KG1 (cell line): ENCODE data around the gene TEX36.
"Not testable (repeated sequence)": the region's sequence is repeated elsewhere in the genome, so short reads cannot be mapped to it uniquely, and the experiment has no call there.

Experiments
- DNase-seq: peaks from one replicate; lab custom pipeline; 2025; lab: John Stamatoyannopoulos, UW

The TEX36 gene

DNA sequence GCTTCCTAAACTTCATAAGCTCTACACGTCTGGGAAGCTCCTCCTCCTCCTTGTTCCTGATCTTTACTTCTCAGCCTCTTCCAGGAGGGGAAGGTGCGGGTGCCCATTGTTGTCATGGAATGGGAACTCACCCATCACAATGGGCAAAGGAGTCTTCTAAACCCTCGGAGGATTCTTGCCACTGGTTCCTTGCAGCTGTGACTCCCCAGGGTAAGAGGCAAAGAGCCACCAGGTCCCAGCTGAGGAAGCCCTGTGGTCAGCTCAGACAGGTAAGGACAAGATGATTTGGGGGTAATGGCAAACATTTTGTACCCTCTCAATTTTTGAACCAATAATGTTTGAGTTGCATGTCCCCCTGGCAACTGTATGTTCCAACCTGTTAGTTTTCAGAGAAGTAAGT, at the start of gene TEX36:
TSS of gene TEX36 (minus strand) at position 101 of the 400 bp plus-strand sequence. CDS start 174 bp downstream, outside the sequence.
- no peak for DNase-seq

DNA sequence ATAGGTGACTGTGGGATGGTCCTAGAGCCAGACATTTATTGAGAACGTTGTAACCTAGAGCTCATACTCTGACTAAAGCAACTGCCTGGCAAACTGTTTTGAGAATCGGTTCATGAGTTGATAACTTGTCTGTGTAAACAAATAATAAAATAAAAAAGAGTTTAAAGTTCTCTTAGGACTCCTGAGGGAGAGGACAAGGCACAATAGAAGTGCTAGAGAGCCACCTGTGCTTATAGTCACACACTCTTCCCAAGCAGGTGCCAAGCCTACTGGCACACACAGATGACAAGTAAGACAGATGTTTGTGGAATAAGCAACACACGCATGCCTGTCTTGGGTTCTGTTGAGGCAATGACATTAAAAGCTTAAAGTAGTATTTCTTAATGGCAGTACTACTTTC, 44.5 kb upstream of the TEX36 start:
- DNase-seq, result no peak

GRCh38 chr10:125726914-125727313, 44.0 kb upstream of the TEX36 start:
- no peak for DNase-seq

- DNase-seq, result no peak
Measured at GRCh38 chr10:125722811-125723210, 39.8 kb upstream of the TEX36 start.

GRCh38 chr10:125721035-125721434, 38.1 kb upstream of the TEX36 start:
- DNase-seq, result no peak

- no peak for DNase-seq
Measured at GRCh38 chr10:125720002-125720382, 37.0 kb upstream of the TEX36 start.

- DNase-seq, result peak; percentile 97
Measured at GRCh38 chr10:125719173-125720001, 36.4 kb upstream of the TEX36 start, which contains the start of gene EDRF1. TSS of gene EDRF1 (plus strand) at chr10:125719709. CDS start at chr10:125719808, 99 bp downstream.

DNA sequence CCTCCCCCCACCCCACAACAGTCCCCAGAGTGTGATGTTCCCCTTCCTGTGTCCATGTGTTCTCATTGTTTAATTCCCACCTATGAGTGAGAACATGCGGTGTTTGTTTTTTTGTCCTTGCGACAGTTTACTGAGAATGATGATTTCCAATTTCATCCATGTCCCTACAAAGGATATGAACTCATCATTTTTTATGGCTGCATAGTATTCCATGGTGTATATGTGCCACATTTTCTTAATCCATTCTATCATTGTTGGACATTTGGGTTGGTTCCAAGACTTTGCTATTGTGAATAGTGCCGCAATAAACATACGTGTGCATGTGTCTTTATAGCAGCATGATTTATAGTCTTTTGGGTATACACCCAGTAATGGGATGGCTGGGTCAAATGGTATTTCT, 31.8 kb upstream of the TEX36 start:
- not testable (repeated sequence) for DNase-seq

GRCh38 chr10:125711110-125711750, 28.3 kb upstream of the TEX36 start:
- DNase-seq, result no peak

DNA sequence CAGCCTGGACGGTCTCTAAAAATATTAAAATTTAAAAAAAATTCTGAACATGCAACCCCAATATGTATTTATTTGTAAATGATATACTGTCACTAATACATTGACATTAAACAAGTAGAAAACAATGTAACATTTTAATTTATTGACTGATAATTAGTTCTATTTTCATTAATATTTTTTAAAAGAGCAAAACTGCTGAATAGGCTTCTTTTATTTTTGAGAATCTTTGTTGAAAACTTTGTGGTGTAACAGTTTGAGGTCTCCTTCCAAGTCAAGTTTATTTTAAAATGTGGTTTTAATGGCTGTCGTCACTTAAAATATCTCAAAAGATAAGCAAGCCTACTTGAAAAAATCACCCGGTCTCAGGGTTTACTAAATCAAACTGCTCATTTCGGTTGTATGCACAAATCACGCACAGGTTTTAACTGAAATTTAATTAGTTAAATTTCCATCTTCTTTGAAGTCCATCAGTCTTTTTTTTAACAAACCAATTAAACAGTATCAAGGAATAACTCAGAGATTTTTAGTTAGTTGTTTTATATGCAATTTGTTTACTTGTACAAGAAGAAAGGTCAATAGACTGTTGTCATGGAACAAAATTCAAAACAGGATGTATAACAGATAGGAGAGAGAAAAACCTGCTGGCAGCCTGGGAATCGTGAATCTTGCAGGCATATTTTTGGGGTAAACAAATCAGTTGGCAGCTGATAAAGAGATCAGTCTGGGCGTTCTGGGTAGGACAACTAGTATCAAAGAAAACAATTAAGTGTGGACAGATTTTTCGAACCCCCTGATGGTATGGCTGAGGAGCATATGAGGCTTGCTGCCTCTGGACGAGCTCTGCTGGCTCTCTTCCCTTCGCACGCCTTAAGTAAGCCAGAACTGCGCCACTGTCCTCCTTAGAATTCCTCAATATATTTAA, 26.9 kb upstream of the TEX36 start:
- no peak for DNase-seq

GRCh38 chr10:125708971-125709503, 26.1 kb upstream of the TEX36 start:
- no peak for DNase-seq

DNA sequence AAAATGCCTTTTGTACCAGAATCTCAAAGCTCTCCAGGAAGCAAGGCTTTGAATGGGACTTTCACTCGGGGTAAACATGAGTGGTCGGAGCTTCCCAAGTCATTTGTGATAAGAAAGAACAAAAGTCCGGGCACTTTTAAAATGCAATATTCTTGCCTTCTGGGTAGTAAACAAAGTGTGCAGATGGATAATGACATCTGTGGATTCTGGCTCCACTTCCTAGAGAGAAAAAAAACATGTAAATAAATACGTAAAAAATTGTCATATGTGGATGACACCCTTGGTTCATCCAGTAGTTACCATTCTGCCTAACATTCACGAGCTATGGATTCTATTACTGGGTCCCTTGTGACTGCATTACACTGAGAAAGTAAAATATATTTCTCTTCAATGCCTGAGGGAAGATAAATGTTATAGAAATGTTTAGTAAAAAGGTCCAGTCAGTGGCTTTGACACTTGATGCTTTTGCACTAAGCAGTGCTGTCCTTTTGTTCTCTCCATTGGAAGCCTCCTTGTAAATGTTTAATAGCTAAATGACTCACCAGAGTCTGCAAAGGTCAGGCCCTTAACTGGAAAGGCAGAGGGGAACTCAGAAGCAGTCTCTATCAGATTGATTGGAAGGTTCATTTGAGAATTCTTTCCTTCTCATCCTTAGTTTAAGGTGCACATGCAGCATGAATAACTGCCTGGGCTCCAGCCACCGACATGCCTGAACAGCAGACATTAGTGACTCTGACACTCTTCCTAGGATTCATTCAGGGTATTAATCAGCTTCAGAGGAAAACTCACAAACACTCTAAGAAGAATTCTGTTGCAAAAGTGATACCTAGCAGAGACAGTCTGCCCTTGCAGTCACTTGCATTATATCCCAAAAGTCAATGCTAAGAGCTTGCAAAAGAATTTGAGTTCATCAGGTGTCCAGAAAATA, 24.8 kb upstream of the TEX36 start:
- no peak for DNase-seq

DNA sequence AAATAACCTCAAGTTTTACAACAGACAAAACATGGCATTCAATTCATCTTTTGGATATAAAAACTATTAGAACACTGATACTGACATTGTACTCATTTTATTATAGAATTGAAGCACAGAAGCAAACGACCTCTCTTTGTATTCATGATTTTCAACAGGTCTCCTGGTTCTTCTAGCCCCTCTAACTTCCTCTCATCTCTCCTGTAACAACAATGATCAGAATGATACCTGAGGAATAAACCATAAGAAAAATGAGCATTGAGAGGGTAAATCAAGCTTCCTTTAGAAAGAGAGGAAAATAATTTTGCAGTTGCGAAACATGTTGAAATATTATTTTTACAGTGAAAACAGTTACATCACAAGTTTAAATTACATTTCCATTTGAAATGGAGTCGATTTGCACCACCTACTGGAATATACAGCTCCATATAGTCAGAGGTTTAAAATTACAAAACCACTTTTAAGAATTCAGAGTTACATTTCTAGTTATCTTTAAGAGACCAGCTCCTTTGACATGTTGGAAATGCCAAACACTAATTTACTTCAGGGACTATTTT, 17.5 kb upstream of the TEX36 start:
- no peak for DNase-seq

- no peak for DNase-seq
Measured at GRCh38 chr10:125699562-125700143, 16.7 kb upstream of the TEX36 start.

DNA sequence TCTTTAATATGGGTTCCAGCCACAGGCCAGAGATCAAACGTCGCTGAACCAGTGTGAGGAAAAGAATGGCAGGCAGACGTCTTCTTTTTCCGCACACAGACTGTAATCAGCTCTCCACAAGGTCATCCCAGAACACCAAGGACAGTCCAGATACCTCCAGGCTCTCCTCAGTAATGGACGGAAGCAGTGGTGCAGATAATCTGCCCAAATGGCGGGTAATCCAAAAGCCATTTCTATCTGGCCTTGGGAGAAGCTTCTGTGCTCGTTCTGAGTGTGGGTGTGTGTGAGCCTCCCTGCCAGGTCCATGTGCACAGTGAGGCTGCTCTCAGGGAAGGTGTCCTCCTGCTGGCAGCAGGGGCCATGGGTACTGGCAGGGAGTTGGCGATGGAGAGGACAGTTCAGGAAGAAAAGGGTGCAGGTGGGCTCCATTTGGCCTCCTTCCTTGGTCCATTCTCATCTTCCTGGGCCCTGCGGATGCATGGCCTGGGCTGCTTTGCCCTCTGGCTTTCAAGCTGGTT, 15.6 kb upstream of the TEX36 start:
- no peak for DNase-seq

DNA sequence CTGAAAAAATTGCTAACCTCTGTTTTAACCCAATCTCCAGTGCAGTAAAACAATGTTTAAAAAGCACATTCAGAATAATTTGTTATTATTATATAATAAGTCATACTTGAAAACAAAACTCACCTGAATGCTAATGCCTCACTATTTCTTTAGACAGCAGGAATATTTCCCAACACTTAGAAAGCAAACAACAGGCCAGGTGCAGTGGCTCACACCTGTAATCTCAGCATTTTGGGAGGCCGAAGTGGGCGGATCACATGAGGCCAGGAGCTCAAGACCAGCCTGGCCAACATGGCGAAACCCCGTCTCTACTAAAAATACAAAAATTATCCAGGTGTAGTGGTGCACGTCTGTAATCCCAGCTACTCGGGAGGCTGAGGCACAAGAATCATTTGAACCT, 13.9 kb upstream of the TEX36 start:
- DNase-seq, result not testable (repeated sequence)

DNA sequence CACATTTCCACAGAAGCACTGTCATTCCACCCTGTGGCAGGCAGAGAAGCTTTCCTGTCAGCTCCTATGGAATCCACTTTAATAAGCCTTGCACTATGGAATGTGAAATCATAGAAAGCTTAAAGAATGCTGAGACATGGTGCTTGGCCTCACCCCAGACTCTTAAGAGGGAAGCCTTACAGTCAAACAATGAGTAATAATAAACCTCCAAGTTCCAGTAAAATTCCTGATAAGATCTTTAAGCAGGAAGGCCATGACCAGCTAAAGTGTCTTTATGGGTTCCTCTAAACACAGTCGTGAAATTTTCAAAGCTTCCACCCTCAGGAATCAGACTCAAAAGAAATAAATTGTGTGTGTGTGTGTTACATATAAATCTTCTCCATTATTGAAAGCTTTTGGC, 11.9 kb upstream of the TEX36 start:
- no peak for DNase-seq

- no peak for DNase-seq
Measured at GRCh38 chr10:125693524-125693847, 10.5 kb upstream of the TEX36 start.

DNA sequence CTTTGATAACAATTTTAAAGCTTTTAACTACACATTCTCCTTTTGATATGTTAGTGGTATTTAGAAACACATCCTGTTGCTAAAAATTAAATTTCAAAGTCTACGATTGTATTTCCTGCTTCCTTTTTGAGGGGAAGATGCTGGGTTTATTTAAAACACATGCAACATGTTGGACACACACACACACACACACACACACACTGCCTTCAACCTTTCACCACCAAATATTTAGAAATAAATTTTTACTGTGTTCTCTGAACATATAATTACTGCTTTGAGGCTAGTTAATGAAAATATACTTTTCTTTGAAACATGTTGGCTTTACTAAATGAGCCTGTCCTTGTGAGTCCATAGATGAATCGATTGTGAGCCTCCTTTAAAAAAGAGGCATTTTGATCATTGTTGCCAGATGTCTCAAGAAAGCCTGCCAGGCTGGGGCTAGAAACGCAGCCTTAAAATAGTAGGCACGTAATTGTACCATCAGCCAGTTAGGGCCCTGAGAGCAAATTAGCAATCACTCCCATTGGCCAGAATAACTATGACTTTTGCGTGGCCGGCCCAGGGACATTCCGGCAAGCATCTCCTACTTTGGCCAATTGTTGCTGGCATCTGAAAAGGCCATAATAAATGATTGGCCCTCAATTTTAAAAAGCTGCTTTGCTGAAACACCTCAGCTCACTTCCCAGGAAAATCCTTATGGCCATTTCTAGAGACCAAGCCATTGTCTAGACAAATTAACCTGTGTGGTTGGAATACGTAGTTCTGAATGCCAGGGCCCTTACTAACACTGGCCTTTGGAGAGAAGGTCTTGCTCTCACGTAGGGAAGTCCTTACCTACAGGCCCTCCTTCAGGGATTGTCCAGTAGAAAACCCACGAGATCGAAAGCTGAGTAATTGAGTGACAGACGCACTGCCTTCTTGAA, 9.9 kb upstream of the TEX36 start:
- no peak for DNase-seq
